ENCODE data around the gene OR9Q2. TPM values are rescaled to one million over a fixed set of nuclear protein-coding genes. Genes with fewer than 3 reads are reported as not detected.

OR9Q2 gene
- polyA plus RNA-seq, 12 donors = not detected

Other genes with a start within 250 kb of the OR9Q2 start
- gene OR9Q1, start 165.2 kb upstream of the OR9Q2 start, polyA plus RNA-seq (ENCODE audit: insufficient read length in 12 of 12) = not detected
- gene OR6Q1, start 158.1 kb upstream of the OR9Q2 start, polyA plus RNA-seq (ENCODE audit: insufficient read length in 12 of 12) = not detected
- gene OR9I1, start 63.5 kb upstream of the OR9Q2 start, polyA plus RNA-seq (ENCODE audit: insufficient read length in 12 of 12) = not detected
- not detected for gene OR1S2, start 15.1 kb downstream of the OR9Q2 start, polyA plus RNA-seq (ENCODE audit: insufficient read length in 12 of 12)
- not detected for gene OR1S1, start 23.6 kb downstream of the OR9Q2 start, polyA plus RNA-seq (ENCODE audit: insufficient read length in 12 of 12)
- gene OR10Q1, start 39.8 kb downstream of the OR9Q2 start, polyA plus RNA-seq (ENCODE audit: insufficient read length in 12 of 12) = under 1 TPM in 1 of 12 donors, not detected in 11; 0.17 TPM
- gene OR10W1, start 79.2 kb downstream of the OR9Q2 start, polyA plus RNA-seq (ENCODE audit: insufficient read length in 12 of 12) = not detected
- gene OR5B17, start 170.0 kb downstream of the OR9Q2 start, polyA plus RNA-seq (ENCODE audit: insufficient read length in 12 of 12) = not detected
- not detected for gene OR5B3, start 217.8 kb downstream of the OR9Q2 start, polyA plus RNA-seq (ENCODE audit: insufficient read length in 12 of 12)
- not detected for gene OR5B2, start 239.1 kb downstream of the OR9Q2 start, polyA plus RNA-seq (ENCODE audit: insufficient read length in 12 of 12)